ENCODE measurements around the gene OR9K2. TPM values are rescaled to one million over a fixed set of nuclear protein-coding genes. Genes with fewer than 3 reads are reported as not detected.
"Not testable (repeated sequence)": the region's sequence is repeated elsewhere in the genome, so short reads cannot be mapped to it uniquely, and the experiment has no call there.

Gene OR9K2
- total RNA-seq, 1 donor from 2014 or later: not detected

- H3K4me3 ChIP-seq: no peak overlapping the region
- no peaks in the 10 kb centered on the region for H3K9me3 ChIP-seq
- no peaks in the 10 kb centered on the region for H3K27me3 ChIP-seq
- no peak overlapping the region for H3K27ac ChIP-seq
- no peak for DNase-seq (ENCODE audit: extremely low spot score in 2 of 2)
- intact Hi-C loops (cut with DNase I): no loop called here
- H3K4me1 ChIP-seq: no peaks in the 10 kb centered on the region
- H3K36me3 ChIP-seq: no peaks in the 10 kb centered on the region
- TF ChIP-seq POLR2AphosphoS5 (IDR thresholded peaks at IDR 0.05; ENCODE audit: insufficient read depth in 1 of 2, low read depth in 1 of 2) (no peak), CTCF (IDR thresholded peaks at IDR 0.05) (peak in 2 of 3 experiments; percentile 25 to 26), POLR2A (IDR thresholded peaks at IDR 0.05) (no peak)
Measured at GRCh38 chr12:55142669-55143565, 16.7 kb downstream of the OR9K2 start.

GRCh38 chr12:55143566-55143870 lies 17.3 kb downstream of the OR9K2 start:
- Histone ChIP-seq H3K36me3 (no peaks in the 10 kb centered on the region), H3K4me3 (no peak overlapping the region), H3K9me3 (no peaks in the 10 kb centered on the region), H3K27ac (no peak overlapping the region), H3K27me3 (no peaks in the 10 kb centered on the region), H3K4me1 (no peaks in the 10 kb centered on the region)
- intact Hi-C loops (cut with DNase I): no loop called here
- no peak for DNase-seq (ENCODE audit: extremely low spot score in 2 of 2)
- TF ChIP-seq POLR2AphosphoS5 (IDR thresholded peaks at IDR 0.05; ENCODE audit: insufficient read depth in 1 of 2, low read depth in 1 of 2): no peak
- no peak for TF ChIP-seq POLR2A (IDR thresholded peaks at IDR 0.05)
- TF ChIP-seq CTCF (IDR thresholded peaks at IDR 0.05): no peak

- H3K4me3 ChIP-seq; H3K36me3 ChIP-seq; H3K4me1 ChIP-seq; DNase-seq (ENCODE audit: extremely low spot score in 2 of 2); intact Hi-C loops (cut with DNase I); H3K27ac ChIP-seq; H3K9me3 ChIP-seq; H3K27me3 ChIP-seq: not testable (repeated sequence)
Measured at GRCh38 chr12:55167010-55167640, 40.9 kb downstream of the OR9K2 start.

- no peak overlapping the region for H3K4me3 ChIP-seq
- intact Hi-C loops (cut with DNase I): no loop called here
Measured at GRCh38 chr12:55171445-55171844, 45.2 kb downstream of the OR9K2 start.

GRCh38 chr12:55171846-55172245 lies 45.6 kb downstream of the OR9K2 start:
- H3K36me3 ChIP-seq; DNase-seq (ENCODE audit: extremely low spot score in 2 of 2); H3K9me3 ChIP-seq; intact Hi-C loops (cut with DNase I); H3K4me3 ChIP-seq; H3K27ac ChIP-seq; H3K4me1 ChIP-seq; H3K27me3 ChIP-seq: not testable (repeated sequence)

More at GRCh38 chr12:55171445-55171844, 45.2 kb downstream of the OR9K2 start:
- Histone ChIP-seq H3K36me3 (no peaks in the 10 kb centered on the region), H3K27ac (no peak overlapping the region), H3K27me3 (no peaks in the 10 kb centered on the region), H3K9me3 (no peaks in the 10 kb centered on the region), H3K4me1 (no peaks in the 10 kb centered on the region)
- DNase-seq (ENCODE audit: extremely low spot score in 2 of 2): no peak
- TF ChIP-seq CTCF (IDR thresholded peaks at IDR 0.05): no peak
- no peak for TF ChIP-seq POLR2A (IDR thresholded peaks at IDR 0.05)
- TF ChIP-seq POLR2AphosphoS5 (IDR thresholded peaks at IDR 0.05; ENCODE audit: insufficient read depth in 1 of 2, low read depth in 1 of 2): no peak

GRCh38 chr12:55172686-55173085 lies 46.5 kb downstream of the OR9K2 start:
- TF ChIP-seq CTCF (IDR thresholded peaks at IDR 0.05) (no peak), POLR2A (IDR thresholded peaks at IDR 0.05) (no peak), POLR2AphosphoS5 (IDR thresholded peaks at IDR 0.05; ENCODE audit: insufficient read depth in 1 of 2, low read depth in 1 of 2) (no peak)
- Histone ChIP-seq H3K4me3 (no peak overlapping the region), H3K4me1 (no peaks in the 10 kb centered on the region), H3K27ac (no peak overlapping the region), H3K9me3 (no peaks in the 10 kb centered on the region), H3K36me3 (no peaks in the 10 kb centered on the region), H3K27me3 (no peaks in the 10 kb centered on the region)
- intact Hi-C loops (cut with DNase I): no loop called here
- no peak for DNase-seq (ENCODE audit: extremely low spot score in 2 of 2)

Data from vagina (tissue), 2 donors.